Colonic mucosa (tissue), 4 donors: ENCODE data around the gene LY9. TPM values are rescaled to one million over a fixed set of nuclear protein-coding genes. Genes with fewer than 3 reads are reported as not detected.

Experiments
- DNase-seq: peaks from one replicate; pipeline ENCODE4 v3.0.0-alpha.2; 2020
- H3K27ac ChIP-seq: fragments of 200-600 bp; one replicate; pipeline ENCODE4 v1.8.0; 2021
- H3K27me3 ChIP-seq: fragments of 200-600 bp; one replicate; pipeline ENCODE4 v1.8.0; 2021
- H3K36me3 ChIP-seq: fragments of 200-600 bp; one replicate; pipeline ENCODE4 v1.8.0; 2021
- H3K4me1 ChIP-seq: fragments of 200-600 bp; one replicate; pipeline ENCODE4 v1.8.0; 2021; ENCODE audit warnings: mild to moderate bottlenecking
- H3K4me3 ChIP-seq: fragments of 200-600 bp; one replicate; pipeline ENCODE4 v1.8.0; 2021
- H3K9ac ChIP-seq, 2 donors: one replicate each; pipeline ENCODE4 v1.7.0; 2013; ENCODE audit warnings: control low read depth in 2 of 2, low read depth in 2 of 2, low read length in 2 of 2
- H3K9me3 ChIP-seq: fragments of 200-600 bp; one replicate; pipeline ENCODE4 v1.8.0; 2021
- intact Hi-C: fragments of 100-400 bp; cut with DNase I; formaldehyde crosslinking; loops from one replicate; pipeline ENCODE4 v1.14.1; 2022
- total RNA-seq, 2 donors: library from RNA; stranded (reverse); fragmentation: NEBNext Ultra II Directional in 1 of 2; extraction: Animal tissue kit (Norgen Biotek cat#: 25700) in 1 of 2; gene quantifications; one replicate each; pipeline ENCODE4 v1.2.1, GENCODE V29; 2021
- TF ChIP-seq, protein P1 (sequence below): fragments of 200-600 bp; IDR thresholded peaks from one replicate; pipeline ENCODE4 v1.8.0; 2022; ENCODE audit warnings: antibody characterized with exemption, mild to moderate bottlenecking
- donor health status: healthy.
- donor health status: DM: no; HTN: no; CAD: no.
- donor health status: DM: no; HTN: no; CAD: no.

The LY9 gene
- total RNA-seq, 2 donors from 2014 or later, result 1.2 to 2.7 TPM

- Histone ChIP-seq H3K4me3 (no peak overlapping the region), H3K9ac (no peak overlapping the region), H3K27ac (no peak overlapping the region), H3K9me3 (no peaks in the 10 kb centered on the region), H3K27me3 (no peaks in the 10 kb centered on the region), H3K4me1 (no peaks in the 10 kb centered on the region), H3K36me3 (no peaks in the 10 kb centered on the region)
- intact Hi-C loops, result no loop called here
- TF ChIP-seq, protein P1, sequence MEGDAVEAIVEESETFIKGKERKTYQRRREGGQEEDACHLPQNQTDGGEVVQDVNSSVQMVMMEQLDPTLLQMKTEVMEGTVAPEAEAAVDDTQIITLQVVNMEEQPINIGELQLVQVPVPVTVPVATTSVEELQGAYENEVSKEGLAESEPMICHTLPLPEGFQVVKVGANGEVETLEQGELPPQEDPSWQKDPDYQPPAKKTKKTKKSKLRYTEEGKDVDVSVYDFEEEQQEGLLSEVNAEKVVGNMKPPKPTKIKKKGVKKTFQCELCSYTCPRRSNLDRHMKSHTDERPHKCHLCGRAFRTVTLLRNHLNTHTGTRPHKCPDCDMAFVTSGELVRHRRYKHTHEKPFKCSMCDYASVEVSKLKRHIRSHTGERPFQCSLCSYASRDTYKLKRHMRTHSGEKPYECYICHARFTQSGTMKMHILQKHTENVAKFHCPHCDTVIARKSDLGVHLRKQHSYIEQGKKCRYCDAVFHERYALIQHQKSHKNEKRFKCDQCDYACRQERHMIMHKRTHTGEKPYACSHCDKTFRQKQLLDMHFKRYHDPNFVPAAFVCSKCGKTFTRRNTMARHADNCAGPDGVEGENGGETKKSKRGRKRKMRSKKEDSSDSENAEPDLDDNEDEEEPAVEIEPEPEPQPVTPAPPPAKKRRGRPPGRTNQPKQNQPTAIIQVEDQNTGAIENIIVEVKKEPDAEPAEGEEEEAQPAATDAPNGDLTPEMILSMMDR, result no peak
- no peak for DNase-seq
Observed at GRCh38 chr1:160789051-160789701, 6.8 kb upstream of the LY9 start.

- Histone ChIP-seq H3K27me3 (no peaks in the 10 kb centered on the region), H3K4me3 (no peak overlapping the region), H3K27ac (no peak overlapping the region), H3K9ac (no peak overlapping the region), H3K4me1 (no peaks in the 10 kb centered on the region), H3K36me3 (no peaks in the 10 kb centered on the region), H3K9me3 (no peaks in the 10 kb centered on the region)
- no peak for DNase-seq
- TF ChIP-seq, protein P1, result no peak
- intact Hi-C loops, result no loop called here
Observed at GRCh38 chr1:160789702-160790611, 6.0 kb upstream of the LY9 start.

DNA sequence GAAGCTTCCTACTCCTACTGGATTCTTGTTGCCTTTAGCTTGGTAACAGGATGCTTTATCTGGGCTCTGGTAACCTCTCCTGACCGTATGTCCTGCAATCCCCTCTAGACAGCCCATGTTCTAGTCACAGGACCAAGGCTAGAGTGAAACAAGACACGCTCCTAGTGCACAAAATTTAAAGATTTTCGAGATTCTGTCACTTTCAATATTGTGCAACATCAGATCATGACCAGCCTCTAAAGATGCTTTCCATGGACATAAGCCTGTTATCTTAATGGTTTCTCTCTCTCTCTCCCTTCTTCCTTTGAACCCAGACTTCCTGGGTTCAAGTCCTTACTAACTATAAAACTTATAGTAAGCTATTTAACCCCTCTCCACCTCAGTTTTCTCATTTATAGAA, 1.6 kb upstream of the LY9 start:
- Histone ChIP-seq H3K4me1 (no peaks in the 10 kb centered on the region), H3K27ac (no peak overlapping the region), H3K9me3 (no peaks in the 10 kb centered on the region), H3K4me3 (no peak overlapping the region), H3K27me3 (no peaks in the 10 kb centered on the region), H3K9ac (no peak overlapping the region), H3K36me3 (no peaks in the 10 kb centered on the region)
- intact Hi-C loops, result no loop called here
- TF ChIP-seq, protein P1, result no peak
- DNase-seq, result no peak

GRCh38 chr1:160797271-160797709, 1.3 kb downstream of the LY9 start:
- H3K9me3 ChIP-seq, result no peaks in the 10 kb centered on the region
- no peaks in the 10 kb centered on the region for H3K27me3 ChIP-seq
- intact Hi-C loops, result no loop called here
- H3K4me3 ChIP-seq, result no peak overlapping the region
- H3K27ac ChIP-seq, result no peak overlapping the region
- no peaks in the 10 kb centered on the region for H3K36me3 ChIP-seq
- H3K4me1 ChIP-seq, result no peaks in the 10 kb centered on the region
- TF ChIP-seq, protein P1, result no peak
- H3K9ac ChIP-seq, result peak overlapping the region in 1 of 2 donors; percentile 30
- DNase-seq, result no peak

DNA sequence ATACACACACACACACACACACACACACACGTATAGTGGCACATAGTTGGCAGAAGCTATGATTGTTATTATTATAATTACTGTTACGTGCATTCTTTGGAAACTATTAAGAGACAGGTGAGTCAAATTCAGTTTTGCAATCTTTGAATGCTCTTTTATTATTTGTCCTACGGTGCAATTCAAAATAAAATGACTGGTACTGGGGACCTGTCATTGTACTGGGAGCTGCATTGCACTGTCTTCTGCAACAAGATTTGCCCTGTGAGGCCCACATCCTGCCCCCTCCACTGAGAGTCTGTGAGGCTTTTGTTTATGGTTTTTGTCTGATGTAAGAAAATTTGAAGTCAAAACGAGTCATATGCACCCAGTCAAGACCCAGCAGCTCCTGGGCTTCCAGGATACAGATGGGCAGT, 1.9 kb downstream of the LY9 start:
- Histone ChIP-seq H3K27me3 (no peaks in the 10 kb centered on the region), H3K27ac (peak overlapping the region; percentile 2), H3K9ac (no peak overlapping the region), H3K4me3 (no peak overlapping the region), H3K9me3 (no peaks in the 10 kb centered on the region), H3K4me1 (no peaks in the 10 kb centered on the region), H3K36me3 (no peaks in the 10 kb centered on the region)
- no peak for DNase-seq
- intact Hi-C loops, result no loop called here
- TF ChIP-seq, protein P1, result no peak
